ENCODE data around the gene MICAL3. TPM values are rescaled to one million over a fixed set of nuclear protein-coding genes. Genes with fewer than 3 reads are reported as not detected.

Gene MICAL3
- total and polyA plus RNA-seq, 9 of the 15 experiments (the other 6 are each of a cell fraction or from before 2014, with no cell fraction given): 0.53 to 32.1 (median 12.3) TPM

GRCh38 chr22:17980638-17981051 lies 43.7 kb downstream of the MICAL3 start (continued):
- TF ChIP-seq DMBX1 (CRISPR knock-in tag; IDR thresholded peaks at IDR 0.05; ENCODE audit: borderline replicate concordance) (peak; percentile 94), RB1 (IDR thresholded peaks at IDR 0.05; ENCODE audit: low read depth) (no peak), SAP30 (IDR thresholded peaks at IDR 0.05; ENCODE audit: borderline replicate concordance, insufficient read depth, low read depth, low read length, poor library complexity, severe bottlenecking) (peak; percentile 92), IRF2 (CRISPR knock-in tag; IDR thresholded peaks at IDR 0.05) (no peak), MIER1 (IDR thresholded peaks at IDR 0.05; ENCODE audit: low read depth) (0 out of 2 replicates have a peak, but pooled peaks have one; percentile 34), PPARD (CRISPR knock-in tag; IDR thresholded peaks at IDR 0.05) (no peak), CBFA2T2 (conservative IDR thresholded peaks at IDR 0.05) (peak; percentile 99), RBM22 (IDR thresholded peaks at IDR 0.05; ENCODE audit: low read depth, low read length, poor library complexity, severe bottlenecking) (no peak), ZNF644 (tag; IDR thresholded peaks at IDR 0.05; ENCODE audit: low read depth) (peak; percentile 97), MAFG (tag; conservative IDR thresholded peaks at IDR 0.05) (peak; percentile 51; the same call in 1 of the 2 replicates), ZFP30 (CRISPR knock-in tag; IDR thresholded peaks at IDR 0.05; ENCODE audit: borderline replicate concordance) (no peak), CREB5 (CRISPR knock-in tag; IDR thresholded peaks at IDR 0.05) (no peak), HMGN3 (IDR thresholded peaks at IDR 0.05; ENCODE audit: borderline replicate concordance, extremely low read depth, insufficient read length, low read depth, low read length) (peak; percentile 99), ZNF232 (CRISPR knock-in tag; IDR thresholded peaks at IDR 0.05) (no peak), KDM4B (IDR thresholded peaks at IDR 0.05; ENCODE audit: borderline replicate concordance in 2 of 2, low read depth in 1 of 2) (no peak), ATF4 (CRISPR knock-in tag; IDR thresholded peaks at IDR 0.05) (no peak), TSHZ1 (CRISPR knock-in tag; IDR thresholded peaks at IDR 0.05) (no peak), ZNF79 (CRISPR knock-in tag; IDR thresholded peaks at IDR 0.05; ENCODE audit: low read depth) (no peak), ZNF584 (CRISPR knock-in tag; IDR thresholded peaks at IDR 0.05; ENCODE audit: low read depth) (peak; percentile 92), GABPB1 (CRISPR knock-in tag; IDR thresholded peaks at IDR 0.05) (peak; percentile 70), NR1H2 (CRISPR knock-in tag; IDR thresholded peaks at IDR 0.05) (no peak)

Data from K562 (cell line).